NCI-H2171 (cell line): ENCODE measurements around the gene FGGY.
"Not testable (repeated sequence)": the region's sequence is repeated elsewhere in the genome, so short reads cannot be mapped to it uniquely, and the experiment has no call there.

Experiments used
- DNase-seq: peaks from one replicate; lab custom pipeline; 2025; lab: John Stamatoyannopoulos, UW

The FGGY gene

DNA sequence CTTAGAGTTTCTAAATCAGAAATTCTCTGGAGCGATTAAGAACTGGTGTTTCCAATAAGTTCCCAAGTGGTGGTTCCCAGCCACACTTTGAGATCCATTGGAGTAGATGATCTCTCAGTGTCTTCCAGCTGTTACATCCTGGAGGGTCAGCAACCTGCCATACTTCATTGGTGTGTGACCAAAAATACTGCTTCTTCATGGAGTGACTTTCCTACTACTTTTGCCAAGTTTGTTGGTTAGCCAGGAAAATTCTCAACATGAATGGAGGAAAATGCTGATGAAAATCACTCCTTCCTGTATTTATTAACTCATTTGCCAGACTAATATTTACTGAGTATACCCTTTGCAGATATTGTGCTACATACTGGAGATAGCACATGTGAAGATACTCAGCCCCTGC lies 186.1 kb downstream of the FGGY start:
- no peak for DNase-seq

DNA sequence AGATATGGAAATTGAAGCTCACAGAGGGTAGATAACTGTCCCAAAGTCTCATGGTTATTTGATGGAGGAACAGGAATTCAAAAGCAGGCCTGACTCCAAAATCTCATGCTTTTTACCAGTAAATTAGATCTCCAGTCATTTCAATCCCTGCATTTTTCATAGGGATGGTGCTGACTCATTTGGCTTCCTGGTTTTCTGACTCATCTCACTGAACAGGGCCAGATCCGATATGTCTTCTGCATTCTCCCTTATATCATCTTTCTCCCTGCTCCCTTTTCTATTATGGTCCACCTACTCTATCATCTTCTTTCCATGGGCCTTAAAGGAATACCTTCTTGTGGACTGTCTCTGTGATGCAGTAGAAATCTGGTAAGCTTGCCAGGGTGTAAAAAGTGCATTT lies 187.2 kb downstream of the FGGY start:
- DNase-seq = no peak

GRCh38 chr1:59485171-59485570 lies 188.3 kb downstream of the FGGY start:
- DNase-seq = no peak

DNA sequence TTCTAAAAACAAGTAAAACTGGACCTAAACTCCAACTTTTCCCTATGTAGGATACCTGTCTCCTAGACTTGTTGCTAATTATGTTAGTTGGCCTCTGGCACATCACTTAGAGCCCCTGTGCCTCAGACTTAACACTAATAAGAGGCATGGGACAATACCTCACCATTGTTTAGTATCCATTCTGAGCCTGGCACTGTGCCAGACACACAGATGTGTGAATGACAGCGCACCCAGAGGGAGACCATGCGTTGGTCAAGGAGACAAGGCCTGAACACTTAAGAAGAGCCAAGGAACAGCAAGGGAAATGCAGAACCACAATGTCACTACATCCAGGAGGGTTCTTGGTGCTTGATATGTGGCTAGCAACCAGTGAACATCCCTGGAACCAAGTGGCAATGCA lies 189.1 kb downstream of the FGGY start:
- no peak for DNase-seq

DNA sequence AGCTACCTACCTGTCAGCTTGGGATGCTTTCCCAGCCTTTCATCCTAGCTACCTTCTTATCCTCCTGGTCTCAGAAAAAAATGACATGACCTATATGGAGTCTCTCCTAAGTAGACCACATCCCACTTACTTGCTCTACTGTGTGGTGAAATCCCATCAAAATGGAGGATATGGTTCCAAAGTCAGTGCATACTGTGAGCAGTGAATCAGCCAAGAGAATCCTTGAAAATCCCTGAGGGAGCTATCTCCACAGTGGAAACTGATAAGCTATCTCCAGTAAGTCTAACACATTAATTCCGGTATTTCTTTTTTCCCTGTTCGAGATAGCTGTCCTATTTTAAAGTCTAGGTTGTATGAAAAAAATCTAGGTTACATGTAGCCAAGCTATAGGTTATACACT lies 189.7 kb downstream of the FGGY start:
- no peak for DNase-seq

- DNase-seq = no peak
These were observed 190.6 kb downstream of the FGGY start for GRCh38 chr1:59487335-59488031.

DNA sequence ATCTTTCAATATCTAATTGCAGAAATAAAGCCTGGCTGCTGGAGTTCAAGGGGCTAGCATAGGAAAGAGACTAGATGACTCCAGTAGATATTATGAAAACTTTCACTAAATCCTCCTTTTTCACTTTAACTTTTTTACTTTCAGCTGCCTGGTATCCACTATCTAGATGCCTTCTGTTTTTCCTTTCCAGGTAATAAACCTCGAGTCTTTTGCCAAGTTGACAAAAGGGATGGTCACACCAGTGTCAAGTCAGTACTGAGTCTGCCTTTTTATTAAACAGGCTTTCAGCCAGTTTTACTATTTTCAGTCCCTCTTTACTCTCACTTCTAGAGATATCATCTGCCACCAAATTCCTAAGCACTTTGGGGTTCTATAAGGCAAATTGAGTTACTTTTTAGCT lies 195.6 kb downstream of the FGGY start:
- DNase-seq = no peak

- no peak for DNase-seq
These were observed 197.4 kb downstream of the FGGY start for GRCh38 chr1:59494145-59494833.

- DNase-seq = not testable (repeated sequence)
These were observed 199.3 kb downstream of the FGGY start for GRCh38 chr1:59496156-59496555.

GRCh38 chr1:59497616-59498015 lies 200.7 kb downstream of the FGGY start:
- no peak for DNase-seq

DNA sequence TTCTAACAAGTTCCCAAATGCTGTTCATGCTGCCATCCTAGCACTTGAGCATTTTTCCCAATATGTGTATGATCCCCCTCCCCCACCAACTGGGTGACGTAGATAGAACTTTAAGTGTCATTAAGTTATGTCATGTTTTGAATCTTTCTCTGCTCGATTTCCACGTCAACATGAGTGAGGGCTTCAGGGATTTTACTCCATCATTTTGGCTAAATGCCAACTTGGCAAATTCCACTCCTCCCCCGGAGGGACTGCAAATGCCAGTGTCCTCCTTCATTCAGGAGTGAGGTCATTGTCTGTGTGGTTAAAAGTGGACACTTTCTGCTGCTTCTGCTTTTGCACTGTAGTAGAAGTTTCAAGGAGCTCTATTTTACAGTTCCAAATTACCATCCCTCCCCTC lies 201.7 kb downstream of the FGGY start:
- DNase-seq = no peak

DNA sequence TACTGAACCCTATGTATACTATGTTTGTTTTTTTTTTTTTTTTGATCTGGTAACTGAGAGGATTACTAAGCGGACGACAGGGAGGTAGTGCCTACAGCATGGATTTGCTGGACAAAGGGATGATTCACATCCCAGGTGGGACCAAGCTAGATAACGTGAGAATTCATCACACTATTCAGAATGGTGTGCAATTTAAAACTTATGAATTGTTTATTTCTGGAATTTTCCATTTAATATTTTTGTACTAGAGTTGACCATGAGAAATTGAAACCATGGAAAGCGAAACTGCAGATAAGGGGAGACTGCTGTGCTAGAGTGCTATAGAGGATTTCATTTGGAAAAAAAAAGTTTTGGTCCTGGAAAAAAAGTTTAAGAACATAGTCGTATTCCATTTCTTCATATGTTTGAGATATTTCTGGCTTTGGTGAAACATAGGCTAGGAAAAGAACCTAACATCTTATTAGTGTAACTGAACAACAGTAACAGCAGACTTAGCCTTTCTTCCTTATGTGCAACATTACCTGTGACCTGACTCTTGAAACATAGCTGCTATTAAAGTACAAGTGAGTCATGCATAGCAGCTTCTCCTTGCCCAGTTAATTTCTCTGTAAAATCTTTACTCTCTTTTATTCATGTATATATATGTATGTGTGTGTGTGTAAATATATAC lies 202.5 kb downstream of the FGGY start:
- no peak for DNase-seq

DNA sequence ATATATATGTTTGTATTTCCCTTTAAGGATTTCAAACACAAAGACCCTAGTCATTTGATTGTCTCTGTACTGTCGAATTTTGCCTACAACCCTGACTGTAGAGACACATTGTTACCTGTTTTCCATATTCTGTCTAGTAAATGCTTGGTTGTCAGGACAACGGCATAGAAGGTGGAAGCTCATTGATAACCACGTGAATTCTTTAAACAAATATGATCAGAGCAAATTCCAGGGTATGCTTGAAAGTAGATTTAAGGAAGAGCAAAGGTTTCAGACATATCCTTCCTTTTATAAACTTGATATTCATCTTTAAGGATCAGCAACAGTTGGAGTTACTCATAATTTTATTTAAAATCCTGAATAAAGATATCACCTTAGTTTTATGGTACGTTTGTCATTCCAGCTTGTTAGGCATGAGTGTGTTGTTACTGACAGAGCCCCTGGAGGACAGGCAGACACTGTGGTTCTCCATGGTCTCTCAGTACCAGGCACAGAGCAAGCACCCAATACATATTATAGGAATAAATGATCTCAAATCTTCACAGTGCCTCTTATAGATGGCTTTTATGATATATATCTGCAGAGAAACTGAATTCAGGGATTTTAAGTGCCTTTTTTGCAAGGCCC lies 203.2 kb downstream of the FGGY start:
- DNase-seq = no peak

DNA sequence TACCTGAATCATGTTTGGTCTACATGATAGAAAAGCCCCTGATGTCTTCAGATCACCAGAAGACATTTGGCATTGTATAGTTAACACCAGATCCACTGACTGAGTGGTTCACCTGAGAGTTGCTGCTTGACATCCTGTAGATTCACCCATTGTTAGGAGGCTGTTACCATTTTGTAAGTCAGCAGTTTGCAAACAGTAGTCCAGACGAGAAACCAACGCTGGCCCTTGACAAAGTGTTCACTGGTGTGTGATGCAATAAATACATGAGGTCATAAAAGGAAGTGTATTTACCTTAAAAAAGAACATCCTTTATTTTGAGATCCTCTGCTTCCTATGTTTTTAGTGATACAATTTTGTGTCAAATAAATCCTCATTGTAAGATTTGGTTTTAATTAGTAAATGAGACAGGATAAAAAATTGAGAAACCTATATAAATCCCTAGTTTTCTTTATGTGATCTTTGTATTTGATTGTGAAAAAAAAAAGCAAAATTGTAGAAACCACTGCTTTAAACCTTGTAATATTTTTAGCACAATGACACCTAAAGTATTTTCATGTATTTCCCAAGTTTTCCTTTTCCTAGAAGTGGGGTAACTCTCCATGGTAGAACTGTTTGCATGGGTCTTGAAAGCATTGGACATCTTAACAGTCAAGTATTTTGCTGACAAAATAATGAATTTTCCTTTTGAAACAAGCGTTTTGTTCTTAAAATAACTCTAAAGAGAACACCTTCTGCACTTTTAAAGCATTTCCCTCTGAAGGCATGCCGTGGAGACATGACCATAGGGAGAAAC lies 204.3 kb downstream of the FGGY start:
- DNase-seq = no peak

DNA sequence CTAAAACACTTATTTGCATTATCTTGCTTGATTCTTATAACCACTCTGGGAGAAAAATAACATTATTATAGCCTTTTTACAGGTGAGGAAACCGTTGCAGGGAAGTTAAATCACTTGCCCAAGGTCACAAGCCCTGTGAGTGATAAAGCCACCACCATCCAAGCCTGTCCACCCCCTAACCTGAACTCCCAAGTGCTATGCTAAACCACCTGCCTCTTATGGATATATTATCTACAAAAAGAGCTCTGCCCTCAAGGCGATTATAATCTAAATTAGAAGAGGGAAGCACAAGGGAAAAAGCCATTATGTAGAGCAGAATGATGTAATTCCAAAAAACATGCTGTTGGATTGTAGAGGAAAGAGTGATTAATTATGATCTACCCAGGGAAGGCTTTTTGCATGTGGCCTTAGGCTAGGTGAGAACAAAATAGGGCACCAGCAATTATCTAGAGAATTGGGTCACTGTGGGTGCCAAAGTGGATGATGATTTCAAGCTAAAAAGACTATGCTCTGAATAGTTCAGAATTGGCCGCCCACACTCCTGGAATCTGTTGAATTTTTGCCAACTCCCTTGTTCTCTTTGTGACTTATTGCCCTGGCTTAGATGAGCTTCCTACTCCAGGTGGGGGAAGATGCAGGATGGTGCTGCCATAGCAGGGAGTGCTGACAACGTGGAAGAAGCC lies 205.3 kb downstream of the FGGY start:
- no peak for DNase-seq

GRCh38 chr1:59504276-59504675 lies 207.4 kb downstream of the FGGY start:
- DNase-seq = no peak

DNA sequence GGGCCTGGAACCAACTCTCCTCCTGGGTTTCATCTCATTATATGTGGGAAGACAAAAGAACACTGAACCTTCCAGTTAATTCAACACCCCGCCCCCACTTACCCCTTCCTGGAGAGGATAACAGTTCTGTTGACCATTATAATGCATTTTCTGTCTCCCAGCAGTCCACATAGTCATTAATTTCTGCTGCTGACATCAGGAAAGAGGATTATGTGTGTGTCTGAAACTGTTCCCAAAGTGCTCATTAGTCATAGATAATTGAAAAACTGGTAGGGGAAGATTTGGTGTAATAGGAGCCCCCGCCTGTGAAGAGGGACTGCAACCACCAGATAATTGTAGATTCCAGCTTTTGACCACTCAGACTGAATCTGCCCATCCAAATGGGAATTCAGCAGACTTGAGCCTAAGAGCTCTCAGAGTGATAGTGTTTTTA lies 208.7 kb downstream of the FGGY start:
- no peak for DNase-seq

DNA sequence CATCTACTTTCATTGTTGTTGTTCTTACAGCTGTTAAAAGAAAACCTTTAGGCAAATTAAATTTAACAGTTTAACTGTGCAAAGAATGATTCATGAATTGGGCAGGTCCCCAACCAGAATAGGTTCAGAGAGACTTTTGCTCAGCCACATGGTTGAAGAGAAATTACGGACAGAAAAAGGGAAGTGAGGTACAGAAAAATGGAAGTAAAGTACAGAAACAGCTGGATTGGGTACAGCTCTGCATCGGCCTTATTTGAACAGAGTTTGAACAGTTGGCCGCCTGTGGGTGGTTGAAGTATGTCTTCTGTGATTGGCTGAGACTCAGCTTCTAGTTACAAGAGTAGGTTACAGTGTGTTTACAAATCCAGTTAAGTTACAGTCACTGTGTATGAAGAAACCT lies 210.1 kb downstream of the FGGY start:
- no peak for DNase-seq

- DNase-seq = no peak
These were observed 212.5 kb downstream of the FGGY start for GRCh38 chr1:59509341-59509875.

- DNase-seq = no peak
These were observed 213.4 kb downstream of the FGGY start for GRCh38 chr1:59510249-59510648.
